LNCAP (cell line): Measurements from ENCODE around the gene ALX1.

Experiments used
- TF ChIP-seq, protein P1 (sequence below): fragments of 450-650 bp; IDR thresholded peaks from 2 replicates; pipeline ENCODE4 v1.5.1; 2017; ENCODE audit warnings: mild to moderate bottlenecking

ALX1 gene

GRCh38 chr12:85308374-85308773, 28.4 kb downstream of the ALX1 start:
- TF ChIP-seq, protein P1, sequence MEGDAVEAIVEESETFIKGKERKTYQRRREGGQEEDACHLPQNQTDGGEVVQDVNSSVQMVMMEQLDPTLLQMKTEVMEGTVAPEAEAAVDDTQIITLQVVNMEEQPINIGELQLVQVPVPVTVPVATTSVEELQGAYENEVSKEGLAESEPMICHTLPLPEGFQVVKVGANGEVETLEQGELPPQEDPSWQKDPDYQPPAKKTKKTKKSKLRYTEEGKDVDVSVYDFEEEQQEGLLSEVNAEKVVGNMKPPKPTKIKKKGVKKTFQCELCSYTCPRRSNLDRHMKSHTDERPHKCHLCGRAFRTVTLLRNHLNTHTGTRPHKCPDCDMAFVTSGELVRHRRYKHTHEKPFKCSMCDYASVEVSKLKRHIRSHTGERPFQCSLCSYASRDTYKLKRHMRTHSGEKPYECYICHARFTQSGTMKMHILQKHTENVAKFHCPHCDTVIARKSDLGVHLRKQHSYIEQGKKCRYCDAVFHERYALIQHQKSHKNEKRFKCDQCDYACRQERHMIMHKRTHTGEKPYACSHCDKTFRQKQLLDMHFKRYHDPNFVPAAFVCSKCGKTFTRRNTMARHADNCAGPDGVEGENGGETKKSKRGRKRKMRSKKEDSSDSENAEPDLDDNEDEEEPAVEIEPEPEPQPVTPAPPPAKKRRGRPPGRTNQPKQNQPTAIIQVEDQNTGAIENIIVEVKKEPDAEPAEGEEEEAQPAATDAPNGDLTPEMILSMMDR: no peak

DNA sequence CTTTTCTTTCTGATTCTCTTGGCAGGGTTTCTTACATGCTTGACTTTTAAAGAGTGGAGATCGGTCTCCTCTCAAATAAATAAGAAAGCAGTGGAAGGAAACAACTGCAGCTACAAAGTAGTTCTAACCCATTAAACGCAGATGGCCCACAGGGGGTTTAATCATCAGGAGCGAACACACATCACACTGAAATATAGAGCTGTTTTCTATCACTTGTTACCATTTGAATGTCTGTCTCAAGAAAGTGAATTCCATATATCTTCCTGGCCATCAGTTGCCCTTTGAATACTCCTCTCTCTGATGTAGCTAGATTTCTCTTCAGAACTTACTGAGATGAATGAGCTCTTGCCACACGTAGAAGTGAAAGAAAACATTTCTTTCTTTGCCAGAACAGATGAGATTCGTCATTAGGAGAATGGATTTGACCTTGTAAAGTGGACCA, 29.1 kb downstream of the ALX1 start:
- TF ChIP-seq, protein P1: no peak

GRCh38 chr12:85310025-85310424, 30.0 kb downstream of the ALX1 start:
- TF ChIP-seq, protein P1: no peak

- TF ChIP-seq, protein P1: peak; percentile 53
Measured at GRCh38 chr12:85310456-85311076, 30.5 kb downstream of the ALX1 start.

- TF ChIP-seq, protein P1: no peak
Measured at GRCh38 chr12:85322715-85323114, 42.7 kb downstream of the ALX1 start.

GRCh38 chr12:85325442-85325841, 45.4 kb downstream of the ALX1 start:
- TF ChIP-seq, protein P1: no peak

DNA sequence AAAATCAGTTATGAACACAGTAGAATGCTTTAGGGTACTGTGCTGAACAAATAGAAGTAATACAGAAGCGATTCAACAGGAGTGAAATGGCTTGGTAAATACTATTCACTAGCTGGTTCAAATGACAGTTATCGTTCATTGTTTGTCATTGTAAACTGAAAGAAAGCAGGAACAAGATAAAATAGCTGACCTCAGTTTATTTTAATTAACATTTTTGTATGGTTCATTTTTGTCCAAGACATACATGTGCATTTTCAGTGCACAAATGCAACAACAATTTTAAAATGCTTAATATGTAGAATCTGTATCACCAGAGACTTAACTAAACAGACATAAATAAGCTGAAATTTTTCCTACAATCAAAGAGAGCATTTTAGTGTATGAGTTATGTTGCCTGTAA, 49.9 kb downstream of the ALX1 start:
- TF ChIP-seq, protein P1: no peak

GRCh38 chr12:85348779-85349178, 68.8 kb downstream of the ALX1 start:
- TF ChIP-seq, protein P1: no peak
